ENCODE results near the gene MRPL24. TPM values are rescaled to one million over a fixed set of nuclear protein-coding genes. Genes with fewer than 3 reads are reported as not detected.

The MRPL24 gene
- total and polyA plus RNA-seq, 10 of the 15 experiments (the other 5 are each of a cell fraction or from before 2014, with no cell fraction given) = 87.4 to 269 (median 134) TPM

- TF ChIP-seq ZNF687 (IDR thresholded peaks at IDR 0.05) (peak; percentile 23; the same call in 1 of the 2 replicates), RAD51 (IDR thresholded peaks at IDR 0.05) (peak; percentile 87)
Observed at GRCh38 chr1:156721535-156721934, 19.4 kb downstream of the MRPL24 start (continued).

GRCh38 chr1:156721131-156721530 lies 19.8 kb downstream of the MRPL24 start:
- SMC1A ChIA-PET (ENCODE audit: uncharacterized antibody, unreplicated experiment) = interaction anchor here (0.6 to 10.0 kb wide), 8 partner anchors 9 to 139 kb away, joined by 3 to 168 read pairs (median 4); partner anchors contain the start of gene NTRK1
- Histone ChIP-seq H3K27ac (ENCODE audit: control insufficient read depth, insufficient read depth) (peak overlapping the region; percentile 72), H3K4me2 (ENCODE audit: control insufficient read depth, insufficient read depth) (no peak overlapping the region), H3K9ac (ENCODE audit: control insufficient read depth, insufficient read depth, low read length) (peak overlapping the region; percentile 15; the same call in 1 of the 2 replicates), H3K4me3 (no peak overlapping the region), H2AFZ (ENCODE audit: control insufficient read depth, low read depth, low read length) (no peak overlapping the region), H3K79me2 (ENCODE audit: control insufficient read depth, insufficient read depth, low read length) (peaks cover 47% of the 10 kb centered on the region), H3K9me3 (replicated peaks; ENCODE audit: control insufficient read depth, insufficient read depth, low read length) (no peaks in the 10 kb centered on the region), H4K20me1 (ENCODE audit: control insufficient read depth, insufficient read depth) (peaks cover 7% of the 10 kb centered on the region), H3K36me3 (ENCODE audit: control insufficient read depth in 2 of 2, insufficient read depth in 2 of 2, low read length in 1 of 2) (peaks cover 16 to 39% of the 10 kb centered on the region in 2 experiments), H3K4me1 (ENCODE audit: control insufficient read depth, insufficient read depth, low read length) (peaks cover 16% of the 10 kb centered on the region), H3K27me3 (replicated peaks in 1 of 2; ENCODE audit: control insufficient read depth in 2 of 2, insufficient read depth in 2 of 2, low read length in 1 of 2) (no peaks in the 10 kb centered on the region)
- DNase-seq (ENCODE audit: low read depth, low spot score) = no peak
- intact Hi-C loops (cut with micrococcal nuclease; ENCODE audit: unreplicated experiment) = loop anchor here (10.0 kb wide), 2 partner anchors 56 to 96 kb away; no protein-coding TSS in a partner anchor
- TF ChIP-seq BRCA1 (IDR thresholded peaks at IDR 0.05; ENCODE audit: low read depth, low read length) (no peak), NBN (IDR thresholded peaks at IDR 0.05) (no peak)
- in situ Hi-C loops (cut with MboI) = no loop called here
- POLR2A ChIA-PET = interaction anchor here (0.6 to 0.9 kb wide), 2 partner anchors 7 to 26 kb away, joined by 3 to 4 read pairs; no protein-coding TSS in a partner anchor
- RAD21 ChIA-PET (ENCODE audit: unreplicated experiment) = interaction anchor here (0.5 to 1.7 kb wide), 11 partner anchors 14 to 319 kb away, joined by 3 to 16 read pairs (median 4); partner anchors contain the start of gene MRPL24
- FAIRE-seq = no peak
- CTCF ChIA-PET = interaction anchor here (0.9 to 11.2 kb wide), 13 partner anchors 8 to 169 kb away, joined by 3 to 433 read pairs (median 6); partner anchors contain the start of genes CRABP2, NAXE and NTRK1
- no TSS peak for BruUV-seq (replicated peaks)
- ATAC-seq = peak; percentile 9
- WGBS (ENCODE audit: insufficient coverage, insufficient replicate concordance, low lambda C conversion rate, missing lambda C conversion rate) = 100% methylated on average over 2 of the region's 2 CpGs
